SHP77 (cell line): ENCODE results near the gene MREG.
A peak's percentile ranks its signal among the peaks of the same experiment; 100 is the strongest.
"Not testable (repeated sequence)": the region's sequence is repeated elsewhere in the genome, so short reads cannot be mapped to it uniquely, and the experiment has no call there.

Experiments used
- DNase-seq, 2 experiments: peaks; one replicate each; lab custom pipeline; 2025; lab: John Stamatoyannopoulos, UW

The MREG gene

DNA sequence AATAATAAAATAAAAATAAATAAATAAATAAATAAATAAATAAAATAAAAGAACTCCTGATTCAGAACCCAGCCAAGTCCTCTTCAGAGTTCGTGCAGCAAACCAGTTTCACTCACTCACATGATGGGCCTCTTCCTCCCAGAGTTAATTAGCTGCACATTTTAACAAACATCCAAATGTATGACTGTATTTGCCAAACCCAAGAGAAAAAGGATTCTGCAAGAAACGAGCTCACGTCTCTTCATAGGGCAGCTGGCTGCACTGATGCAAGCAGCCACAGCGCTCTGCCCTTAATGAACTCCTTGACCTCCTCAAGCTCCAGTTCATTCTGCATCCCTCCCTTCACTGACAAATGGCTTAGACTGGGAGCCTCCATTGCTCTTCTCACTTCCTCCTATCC, 55.1 kb downstream of the MREG start:
- DNase-seq = no peak

DNA sequence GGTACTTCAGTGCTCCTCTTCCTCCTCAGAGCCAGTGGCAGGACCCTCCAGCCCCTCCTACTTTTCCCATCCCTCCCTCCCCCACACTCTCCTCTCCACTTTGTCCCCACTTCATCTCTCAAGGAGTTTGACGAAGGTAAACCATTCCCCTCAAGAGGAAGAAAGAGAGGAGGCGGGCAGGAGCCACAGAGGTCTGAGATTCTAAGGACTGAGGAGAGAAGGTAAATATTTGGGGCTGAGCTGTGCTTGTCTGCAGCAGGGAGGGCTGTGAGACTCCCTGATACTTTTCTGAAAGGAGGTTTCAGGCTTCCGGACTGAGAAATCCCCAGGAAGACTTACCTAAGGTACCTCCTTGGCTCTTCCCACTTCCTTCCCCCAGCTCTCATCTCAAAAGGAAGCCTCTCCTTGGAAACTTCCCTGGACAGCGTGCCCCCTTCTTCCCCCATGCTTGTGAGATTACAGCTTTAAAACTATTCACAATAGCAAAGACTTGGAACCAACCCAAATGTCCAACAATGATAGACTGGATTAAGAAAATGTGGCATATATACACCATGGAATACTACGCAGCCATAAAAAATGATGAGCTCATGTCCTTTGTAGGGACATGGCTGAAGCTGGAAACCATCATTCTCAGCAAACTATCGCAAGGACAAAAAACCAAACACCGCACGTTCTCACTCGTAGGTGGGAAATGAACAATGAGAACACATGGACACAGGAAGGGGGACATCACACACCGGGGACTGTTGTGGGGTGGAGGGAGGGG, 55.8 kb downstream of the MREG start:
- DNase-seq = not testable (repeated sequence)

DNA sequence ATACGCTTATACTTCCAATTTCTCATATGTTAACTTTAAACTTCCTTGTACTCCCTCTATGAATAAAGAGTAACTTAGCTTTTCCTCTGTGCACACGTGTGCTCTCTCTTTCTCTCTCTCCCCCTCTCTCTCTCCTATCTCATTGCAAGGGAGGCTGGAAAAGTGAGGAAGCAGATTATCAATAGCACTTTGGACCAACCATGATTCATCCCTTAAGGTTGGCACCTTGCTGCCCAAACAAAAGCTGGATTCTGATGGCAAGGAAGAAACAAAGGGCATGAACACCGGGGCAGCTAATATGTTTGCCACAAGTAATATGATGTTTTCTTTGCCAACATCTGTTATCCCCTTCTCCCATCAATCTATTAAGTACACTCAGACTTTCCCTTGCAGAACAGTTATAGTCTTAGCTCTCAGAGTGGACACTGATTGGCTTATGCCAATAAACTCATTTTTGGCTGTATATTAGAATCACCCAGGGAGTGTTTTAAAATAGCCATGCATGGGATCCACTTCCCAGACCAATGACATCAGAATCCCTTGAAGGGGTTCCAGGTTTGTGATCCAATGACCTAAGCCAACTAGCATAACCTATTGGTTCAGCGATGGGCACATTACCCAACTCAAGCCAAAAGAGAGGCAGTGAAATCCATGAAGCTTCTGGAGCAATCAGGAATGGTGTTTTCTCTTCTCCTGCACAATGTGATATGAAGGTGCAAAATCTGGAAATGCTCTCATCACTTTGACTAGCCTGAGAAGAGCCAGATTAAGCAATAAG, 60.3 kb downstream of the MREG start:
- no peak for DNase-seq

- no peak for DNase-seq
These were observed 61.8 kb downstream of the MREG start for GRCh38 chr2:215951558-215951957.

GRCh38 chr2:215949991-215950404, 63.4 kb downstream of the MREG start:
- peak in 1 of 2 experiments; percentile 26 for DNase-seq

DNA sequence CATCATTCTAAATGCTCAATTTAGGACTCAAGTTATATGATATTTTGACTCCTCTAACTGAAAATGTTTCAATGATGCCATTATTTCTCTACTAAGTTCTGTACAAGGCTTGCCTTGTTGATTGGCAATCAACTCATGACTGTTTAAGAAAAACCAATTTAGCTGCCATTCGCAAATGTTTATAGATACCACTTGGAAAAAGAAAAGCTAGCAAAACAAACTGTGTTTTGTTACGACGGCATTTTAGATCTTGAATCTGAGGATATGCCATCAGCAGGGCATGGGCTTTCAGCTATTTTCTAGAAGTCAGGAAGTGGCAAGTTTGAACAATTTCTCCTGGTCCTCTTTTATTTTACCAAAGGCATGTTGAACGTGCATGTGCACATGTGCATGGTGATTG, 65.3 kb downstream of the MREG start:
- no peak for DNase-seq

GRCh38 chr2:215946586-215946985, 66.8 kb downstream of the MREG start:
- no peak for DNase-seq

DNA sequence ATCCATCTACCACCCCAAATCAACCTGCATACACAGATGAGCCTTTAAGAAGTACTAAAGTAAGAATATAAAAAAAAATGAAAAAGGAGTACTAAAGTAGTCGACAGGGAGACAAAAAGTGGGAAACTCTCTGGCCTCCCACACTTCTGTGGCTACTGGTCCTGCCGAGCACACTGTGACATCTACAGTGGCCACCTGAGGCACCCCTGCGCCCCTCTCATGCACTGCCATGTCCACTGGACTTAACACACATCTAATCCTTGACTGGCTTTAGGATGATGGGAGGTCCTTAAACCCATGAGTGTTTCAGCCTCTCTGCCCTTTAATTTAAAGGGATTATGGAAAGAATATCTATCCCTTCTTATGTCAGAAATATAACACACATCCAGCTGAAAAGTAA, 71.2 kb downstream of the MREG start:
- DNase-seq = no peak

- no peak for DNase-seq
These were observed 71.6 kb downstream of the MREG start for GRCh38 chr2:215941726-215942125.

GRCh38 chr2:215940645-215941184, 72.6 kb downstream of the MREG start:
- no peak for DNase-seq

- DNase-seq = no peak
These were observed 76.2 kb downstream of the MREG start for GRCh38 chr2:215937190-215937589.

- no peak for DNase-seq
These were observed 80.2 kb downstream of the MREG start for GRCh38 chr2:215933151-215933550.

DNA sequence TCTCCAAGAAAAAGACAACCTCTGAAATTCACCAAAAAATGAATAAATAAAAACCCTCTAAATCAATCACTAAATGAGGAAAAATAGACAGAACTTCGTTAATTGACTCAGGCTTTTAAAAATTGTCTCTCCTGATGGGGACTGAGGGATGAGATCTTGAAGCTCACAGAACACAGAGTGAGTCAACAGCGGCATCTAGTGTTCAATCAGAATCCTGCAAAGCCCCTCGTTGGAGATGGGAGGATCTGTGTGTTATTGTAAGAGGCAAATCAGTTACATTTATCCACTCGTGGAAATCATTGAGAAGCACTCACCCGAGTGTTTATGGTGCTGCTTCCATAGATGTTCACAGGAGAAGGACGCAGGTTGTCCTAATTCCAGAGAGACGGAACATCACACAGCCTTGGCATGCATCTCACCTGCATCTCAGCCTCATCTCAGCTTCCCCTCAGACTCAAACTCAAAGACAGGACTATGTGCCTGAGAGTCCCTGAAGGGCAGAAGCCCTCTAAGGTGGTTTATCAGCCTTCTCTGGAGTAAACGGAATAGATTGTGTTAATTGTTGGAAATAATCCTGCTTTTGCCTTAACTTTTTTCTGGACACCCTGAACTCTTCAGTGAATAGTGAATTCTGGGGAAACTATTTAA, 82.0 kb downstream of the MREG start:
- DNase-seq = peak; percentile 43 to 44

GRCh38 chr2:215930505-215931253, 82.7 kb downstream of the MREG start:
- no peak for DNase-seq

DNA sequence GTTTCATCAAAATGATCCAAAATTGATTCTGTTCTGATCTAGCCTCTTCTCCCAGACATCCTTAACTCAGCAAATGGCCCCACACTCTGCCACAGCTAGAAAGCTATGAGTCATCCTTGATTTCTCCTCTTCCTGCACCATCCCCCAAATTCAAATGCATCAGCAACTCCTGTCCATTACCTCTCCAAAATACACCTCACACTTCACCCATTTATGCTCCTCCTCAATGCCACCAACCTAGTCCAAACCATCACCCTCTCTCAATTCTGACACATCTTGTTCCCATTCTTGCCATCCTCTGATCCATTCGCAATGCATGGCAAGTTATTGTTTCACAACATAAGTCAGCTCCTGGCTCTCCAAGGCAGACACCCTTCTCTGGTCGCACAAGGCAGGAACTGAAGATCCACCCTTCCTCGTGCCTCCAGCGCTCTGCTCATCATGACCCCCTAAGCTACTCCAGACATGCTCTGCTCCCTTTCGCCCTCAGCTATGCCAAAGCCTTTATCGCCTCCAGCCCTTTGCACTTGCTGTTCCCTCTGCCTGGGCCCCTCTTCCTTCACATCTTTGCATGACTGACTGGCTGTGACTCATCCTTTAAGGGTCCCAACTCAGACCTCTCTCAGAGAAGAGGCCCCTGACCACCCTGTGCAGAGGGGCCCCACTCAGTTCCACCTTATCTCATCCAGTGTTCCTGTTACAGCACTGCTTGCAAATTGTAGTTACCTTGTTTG, 83.6 kb downstream of the MREG start:
- no peak for DNase-seq

DNA sequence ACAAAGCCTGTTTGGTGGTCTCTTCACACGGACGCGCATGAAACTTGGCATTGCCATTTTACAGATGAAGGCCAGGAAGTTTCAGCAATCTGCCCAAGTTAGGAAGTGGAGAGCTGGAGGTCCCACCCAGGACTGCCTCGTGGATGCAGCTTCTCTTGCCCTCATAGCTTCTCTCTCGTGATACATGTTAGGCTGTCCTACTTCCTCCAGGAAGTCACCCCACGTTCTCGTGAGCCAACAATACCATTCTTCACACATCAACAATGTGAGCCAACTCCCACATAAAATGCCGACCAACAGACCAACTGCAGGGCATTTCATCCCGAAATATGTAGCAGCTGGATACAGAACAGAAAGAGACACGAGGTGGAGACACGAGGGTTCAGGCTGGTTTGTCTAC, 85.3 kb downstream of the MREG start:
- DNase-seq = no peak

GRCh38 chr2:215926992-215927391, 86.4 kb downstream of the MREG start:
- DNase-seq = not testable (repeated sequence)

DNA sequence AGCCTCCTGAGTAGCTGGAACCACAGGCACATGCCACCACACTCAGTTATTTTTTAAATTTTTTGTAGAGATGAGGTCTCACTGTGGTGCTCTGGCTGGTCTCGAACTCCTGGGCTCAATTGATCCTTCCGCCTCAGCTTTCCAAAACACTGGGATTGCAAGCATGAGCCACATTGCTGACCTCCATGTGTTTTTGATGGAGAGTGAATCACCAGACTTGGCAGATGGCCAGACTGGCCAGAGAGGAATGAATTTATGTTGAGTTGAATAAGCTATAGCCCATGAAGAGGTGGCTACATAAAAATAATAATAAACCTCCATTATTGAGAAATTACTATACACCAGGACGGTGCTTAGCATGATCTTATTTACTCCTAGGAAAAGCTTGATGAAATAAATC, 91.5 kb downstream of the MREG start:
- peak; percentile 5 to 43 for DNase-seq

GRCh38 chr2:215920244-215921100, 92.9 kb downstream of the MREG start:
- DNase-seq = peak; percentile 37 to 59

GRCh38 chr2:215919624-215920243, 93.6 kb downstream of the MREG start:
- DNase-seq = no peak
